Fibroblast of pulmonary artery (primary cell): ENCODE data around the gene LPAR1.
"Not testable (repeated sequence)": the region's sequence is repeated elsewhere in the genome, so short reads cannot be mapped to it uniquely, and the experiment has no call there.

ENCODE experiments used
- DNase-seq: peaks from one replicate; pipeline ENCODE4 v3.0.0-alpha.2; 2010; ENCODE audit warnings: low read depth
- H3K4me3 ChIP-seq: replicated peaks from 2 replicates; pipeline ENCODE4 v1.5.1; 2011; ENCODE audit warnings: low read depth, mild to moderate bottlenecking, control low read depth, low read length, moderate library complexity
- TF ChIP-seq, protein P1 (sequence below): IDR thresholded peaks from 2 replicates; pipeline ENCODE4 v1.5.1; 2011; ENCODE audit warnings: mild to moderate bottlenecking, control low read depth, low read length, inconsistent platforms; ENCODE audit errors: missing control alignments

LPAR1 gene

DNA sequence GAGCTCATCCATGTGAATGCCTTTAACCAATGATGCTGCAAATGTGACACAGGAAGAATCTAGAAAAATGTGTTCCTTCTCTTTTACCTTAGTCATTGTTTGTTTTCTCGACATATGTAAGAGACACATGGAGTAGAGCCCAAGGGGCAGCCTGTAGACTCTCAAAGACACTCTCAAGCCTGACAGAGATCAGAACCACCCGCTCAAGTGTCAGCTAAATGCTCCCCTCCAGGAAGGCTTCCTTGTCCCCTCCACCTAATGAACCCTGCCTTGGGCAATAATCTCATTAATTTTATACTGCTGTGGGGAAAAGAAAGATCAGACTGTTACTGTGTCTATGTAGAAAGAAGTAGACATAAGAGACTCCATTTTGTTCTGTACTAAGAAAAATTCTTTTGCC lies 212.3 kb downstream of the LPAR1 start:
- TF ChIP-seq, protein P1, sequence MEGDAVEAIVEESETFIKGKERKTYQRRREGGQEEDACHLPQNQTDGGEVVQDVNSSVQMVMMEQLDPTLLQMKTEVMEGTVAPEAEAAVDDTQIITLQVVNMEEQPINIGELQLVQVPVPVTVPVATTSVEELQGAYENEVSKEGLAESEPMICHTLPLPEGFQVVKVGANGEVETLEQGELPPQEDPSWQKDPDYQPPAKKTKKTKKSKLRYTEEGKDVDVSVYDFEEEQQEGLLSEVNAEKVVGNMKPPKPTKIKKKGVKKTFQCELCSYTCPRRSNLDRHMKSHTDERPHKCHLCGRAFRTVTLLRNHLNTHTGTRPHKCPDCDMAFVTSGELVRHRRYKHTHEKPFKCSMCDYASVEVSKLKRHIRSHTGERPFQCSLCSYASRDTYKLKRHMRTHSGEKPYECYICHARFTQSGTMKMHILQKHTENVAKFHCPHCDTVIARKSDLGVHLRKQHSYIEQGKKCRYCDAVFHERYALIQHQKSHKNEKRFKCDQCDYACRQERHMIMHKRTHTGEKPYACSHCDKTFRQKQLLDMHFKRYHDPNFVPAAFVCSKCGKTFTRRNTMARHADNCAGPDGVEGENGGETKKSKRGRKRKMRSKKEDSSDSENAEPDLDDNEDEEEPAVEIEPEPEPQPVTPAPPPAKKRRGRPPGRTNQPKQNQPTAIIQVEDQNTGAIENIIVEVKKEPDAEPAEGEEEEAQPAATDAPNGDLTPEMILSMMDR, result no peak
- no peak overlapping the region for H3K4me3 ChIP-seq
- no peak for DNase-seq

DNA sequence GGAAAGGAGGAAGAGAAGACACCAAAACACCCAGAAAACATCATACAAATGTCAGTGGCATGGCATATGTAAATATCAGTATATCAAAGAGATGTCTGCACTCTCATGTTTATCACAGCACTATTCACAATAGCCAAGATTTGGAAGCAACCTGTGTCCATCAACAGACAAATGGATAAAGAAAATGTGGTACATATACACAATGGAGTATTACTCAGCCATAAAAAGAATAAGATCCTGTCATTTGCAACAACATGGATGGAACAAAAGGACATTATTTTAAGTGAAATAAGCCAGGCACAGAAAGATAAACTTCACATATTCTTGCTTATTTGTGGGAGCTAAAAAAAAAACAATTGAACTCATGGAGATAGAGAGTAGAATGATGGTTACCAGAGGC lies 213.1 kb downstream of the LPAR1 start:
- DNase-seq, H3K4me3 ChIP-seq: not testable (repeated sequence)
